HEK293T (cell line): ENCODE measurements around the gene SPTLC2.

Experiments used
- BHLHE40 ChIP-seq: fragments of 450-650 bp; IDR thresholded peaks from 2 replicates; pipeline ENCODE4 v1.6.1; 2016; ENCODE audit warnings: mild to moderate bottlenecking, moderate library complexity, borderline replicate concordance
- ELF4 ChIP-seq: fragments of 450-650 bp; IDR thresholded peaks from 2 replicates; pipeline ENCODE4 v1.6.1; 2017; ENCODE audit warnings: antibody characterized with exemption
- FOXA1 ChIP-seq: fragments of 450-650 bp; IDR thresholded peaks from 2 replicates; pipeline ENCODE4 v1.6.1; 2016; ENCODE audit warnings: mild to moderate bottlenecking
- FOXM1 ChIP-seq: fragments of 450-650 bp; IDR thresholded peaks from 2 replicates; pipeline ENCODE4 v1.6.1; 2017; ENCODE audit warnings: mild to moderate bottlenecking, borderline replicate concordance
- LEF1 ChIP-seq: fragments of 450-650 bp; IDR thresholded peaks from 2 replicates; pipeline ENCODE4 v1.6.1; 2017; ENCODE audit warnings: mild to moderate bottlenecking, borderline replicate concordance
- SP1 ChIP-seq: fragments of 450-650 bp; IDR thresholded peaks from 2 replicates; pipeline ENCODE4 v1.6.1; 2017
- SUZ12 ChIP-seq: fragments of 450-650 bp; IDR thresholded peaks from 2 replicates; pipeline ENCODE4 v1.6.1; 2016; ENCODE audit warnings: mild to moderate bottlenecking
- TARDBP ChIP-seq: fragments of 450-650 bp; IDR thresholded peaks from 2 replicates; pipeline ENCODE4 v1.6.1; 2016

GRCh38 chr14:77648520-77649200 lies 32.2 kb upstream of the SPTLC2 start:
- TF ChIP-seq SUZ12, result no peak
- no peak for TF ChIP-seq TARDBP
- TF ChIP-seq SP1, result no peak
- no peak for TF ChIP-seq BHLHE40
- TF ChIP-seq FOXA1, result no peak
- TF ChIP-seq LEF1, result no peak
- TF ChIP-seq FOXM1, result no peak
- no peak for TF ChIP-seq ELF4
